ENCODE data around the gene GOLGA6L1.
A peak's percentile ranks its signal among the peaks of the same experiment; 100 is the strongest.
"Not testable (repeated sequence)": the region's sequence is repeated elsewhere in the genome, so short reads cannot be mapped to it uniquely, and the experiment has no call there.

The GOLGA6L1 gene, protein sequence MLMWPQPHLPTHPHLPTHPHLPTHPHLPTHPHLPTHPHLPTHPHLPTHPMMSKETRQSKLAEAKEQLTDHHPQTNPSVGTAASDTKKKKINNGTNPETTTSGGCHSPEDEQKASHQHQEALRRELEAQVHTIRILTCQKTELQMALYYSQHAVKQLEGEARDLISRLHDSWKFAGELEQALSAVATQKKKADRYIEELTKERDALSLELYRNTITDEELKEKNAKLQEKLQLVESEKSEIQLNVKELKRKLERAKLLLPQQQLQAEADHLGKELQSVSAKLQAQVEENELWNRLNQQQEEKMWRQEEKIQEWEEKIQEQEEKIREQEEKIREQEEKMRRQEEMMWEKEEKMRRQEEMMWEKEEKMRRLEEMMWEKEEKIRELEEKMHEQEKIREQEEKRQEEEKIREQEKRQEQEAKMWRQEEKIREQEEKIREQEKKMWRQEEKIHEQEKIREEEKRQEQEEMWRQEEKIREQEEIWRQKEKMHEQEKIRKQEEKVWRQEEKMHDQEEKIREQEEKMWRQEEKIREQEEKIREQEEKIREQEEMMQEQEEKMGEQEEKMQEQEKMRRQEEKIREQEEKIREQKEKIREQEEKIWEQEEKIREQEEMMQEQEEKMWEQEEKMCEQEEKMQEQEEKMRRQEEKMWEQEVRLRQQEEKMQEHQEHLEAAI

DNA sequence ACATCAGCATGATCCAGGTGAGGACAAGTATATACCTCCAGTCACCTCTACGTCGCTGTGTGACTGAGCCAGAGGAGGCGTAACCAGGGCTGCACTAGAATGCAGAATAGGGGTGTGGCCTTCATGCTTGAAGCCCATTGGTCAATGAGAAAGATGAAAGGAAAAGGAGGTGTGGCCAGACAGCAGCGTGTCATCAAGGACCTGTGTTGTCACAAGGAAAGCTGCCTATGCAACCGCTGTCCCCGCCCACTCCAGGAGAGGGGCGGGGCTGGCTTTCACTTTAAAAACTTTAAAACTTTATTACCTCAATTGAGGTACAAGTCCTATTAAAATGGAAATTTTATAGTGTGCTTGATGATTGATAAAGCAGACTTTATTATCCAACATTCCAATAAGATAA is at the start of gene GOLGA6L1:
TSS of gene GOLGA6L1 (minus strand) at position 101 of the 400 bp plus-strand sequence. CDS start at position 10, 91 bp downstream.
- DNase-seq (ENCODE audit: extremely low spot score); CTCF ChIA-PET; POLR2A ChIA-PET: not testable (repeated sequence)

DNA sequence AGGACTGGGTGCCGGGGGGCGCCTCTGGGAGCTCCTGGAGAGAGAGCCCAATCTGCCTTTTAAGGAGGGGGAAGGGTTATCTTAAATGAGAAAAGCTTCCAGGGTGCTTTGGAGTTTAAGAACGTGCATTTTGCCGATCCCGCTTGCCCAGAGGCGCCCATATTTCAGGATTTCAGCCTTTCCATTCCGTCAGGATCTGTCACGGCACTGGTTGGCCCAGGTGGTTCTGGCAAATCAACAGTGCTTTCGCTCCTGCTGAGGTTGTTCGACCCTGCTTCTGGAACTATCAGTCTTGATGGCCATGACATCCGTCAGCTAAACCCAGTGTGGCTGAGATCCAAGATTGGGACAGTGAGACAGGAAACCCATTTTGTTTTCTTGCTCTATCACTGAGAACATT is 44.6 kb upstream of the GOLGA6L1 start:
- DNase-seq (ENCODE audit: extremely low spot score); CTCF ChIA-PET; POLR2A ChIA-PET: not testable (repeated sequence)

DNA sequence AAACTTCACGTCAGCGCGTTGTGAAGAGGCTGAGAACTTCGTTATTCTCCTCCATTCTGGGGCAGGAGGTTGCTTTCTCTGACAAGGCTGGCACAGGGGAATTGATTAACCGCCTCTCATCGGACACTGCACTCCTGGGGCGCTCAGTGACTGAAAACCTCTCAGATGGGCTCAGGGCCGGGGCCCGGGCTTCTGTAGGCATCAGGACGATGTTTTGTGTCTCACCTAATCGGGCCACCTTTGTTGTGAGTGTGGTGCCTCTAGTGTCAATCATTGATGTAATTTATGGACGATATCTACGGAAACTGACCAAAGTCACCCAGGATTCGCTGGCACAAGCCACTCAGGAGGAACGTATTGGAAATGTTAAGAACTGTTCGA is 43.9 kb upstream of the GOLGA6L1 start:
- POLR2A ChIA-PET; CTCF ChIA-PET; DNase-seq (ENCODE audit: extremely low spot score): not testable (repeated sequence)

DNA sequence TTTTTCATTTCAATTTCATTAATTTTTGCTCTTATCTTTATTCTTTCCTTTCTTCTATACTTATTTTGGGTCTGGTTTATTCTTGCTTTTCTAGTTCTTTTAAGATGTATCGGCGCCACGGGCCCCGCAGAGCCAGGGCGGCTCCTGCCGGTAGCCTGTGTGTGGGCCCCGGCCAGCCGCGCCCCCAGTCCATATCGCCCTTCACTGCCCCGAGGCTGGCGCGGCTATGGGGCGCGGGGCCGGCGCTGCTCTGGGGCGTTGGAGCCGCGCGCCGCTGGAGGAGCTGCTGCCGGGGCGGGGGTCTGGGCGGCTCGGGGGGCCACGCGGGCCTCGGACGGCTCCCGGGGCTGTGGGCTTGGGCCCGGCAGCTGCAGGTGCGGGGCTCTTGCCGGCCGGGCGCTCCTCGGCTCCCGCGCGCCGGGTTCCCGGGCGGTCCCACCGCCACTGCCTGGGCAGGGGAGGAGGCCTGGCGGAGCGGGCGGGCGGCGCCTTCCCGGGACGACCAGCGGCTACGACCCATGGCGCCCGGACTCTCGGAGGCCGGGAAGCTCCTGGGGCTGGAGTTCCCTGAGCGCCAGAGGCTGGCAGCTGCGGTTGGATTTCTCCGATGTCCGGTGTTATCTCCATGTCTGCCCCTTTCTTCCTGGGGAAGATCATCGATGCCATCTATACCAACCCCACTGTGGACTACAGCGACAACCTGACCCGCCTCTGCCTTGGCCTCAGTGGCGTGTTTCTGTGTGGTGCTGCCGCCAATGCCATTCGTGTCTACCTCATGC is 43.3 kb upstream of the GOLGA6L1 start:
- peak; percentile 2 for DNase-seq (ENCODE audit: extremely low spot score)
- CTCF ChIA-PET, POLR2A ChIA-PET: not testable (repeated sequence)

DNA sequence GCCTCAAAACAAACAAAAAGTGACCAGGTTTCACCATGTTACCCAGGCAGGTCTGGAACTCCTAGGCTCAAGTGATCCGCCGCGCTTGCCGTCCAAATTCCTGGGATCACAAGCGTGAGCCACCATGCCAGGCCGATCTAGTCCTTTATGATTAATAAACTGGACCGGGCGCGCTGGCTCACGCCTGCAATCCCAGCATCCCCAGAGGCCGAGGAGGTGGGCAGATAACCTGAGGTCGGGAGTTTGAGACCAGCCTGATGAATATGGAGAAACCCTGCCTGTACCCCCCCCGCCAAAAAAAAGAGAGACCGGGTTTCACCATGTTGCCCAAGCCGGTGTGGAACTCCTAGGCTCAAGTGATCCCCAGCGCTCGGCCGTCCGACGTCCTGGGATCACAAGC is 40.1 kb upstream of the GOLGA6L1 start:
- CTCF ChIA-PET, POLR2A ChIA-PET: not testable (repeated sequence)

DNA sequence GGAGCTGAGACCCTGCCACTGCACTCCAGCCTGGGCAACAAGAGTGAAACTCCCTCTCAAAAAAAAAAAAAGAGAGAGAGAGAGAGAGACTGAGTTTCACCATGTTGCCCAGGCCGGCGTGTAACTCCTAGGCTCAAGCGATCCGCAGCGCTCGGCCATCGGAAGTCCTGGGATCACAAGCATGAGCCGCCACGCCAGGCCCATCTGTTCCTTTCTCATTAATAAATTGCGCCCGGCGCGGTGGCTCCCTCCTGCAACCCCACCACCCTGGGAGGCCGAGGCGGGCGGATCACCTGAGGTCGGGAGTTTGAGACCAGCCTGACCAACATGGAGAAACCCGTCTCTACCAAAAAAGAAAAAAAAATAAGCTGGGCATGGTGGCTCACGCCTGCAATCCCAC is 39.0 kb upstream of the GOLGA6L1 start:
- POLR2A ChIA-PET; CTCF ChIA-PET; DNase-seq (ENCODE audit: extremely low spot score): not testable (repeated sequence)

More for the DNA sequence above, 40.1 kb upstream of the GOLGA6L1 start:
- DNase-seq (ENCODE audit: extremely low spot score) = not testable (repeated sequence)

DNA sequence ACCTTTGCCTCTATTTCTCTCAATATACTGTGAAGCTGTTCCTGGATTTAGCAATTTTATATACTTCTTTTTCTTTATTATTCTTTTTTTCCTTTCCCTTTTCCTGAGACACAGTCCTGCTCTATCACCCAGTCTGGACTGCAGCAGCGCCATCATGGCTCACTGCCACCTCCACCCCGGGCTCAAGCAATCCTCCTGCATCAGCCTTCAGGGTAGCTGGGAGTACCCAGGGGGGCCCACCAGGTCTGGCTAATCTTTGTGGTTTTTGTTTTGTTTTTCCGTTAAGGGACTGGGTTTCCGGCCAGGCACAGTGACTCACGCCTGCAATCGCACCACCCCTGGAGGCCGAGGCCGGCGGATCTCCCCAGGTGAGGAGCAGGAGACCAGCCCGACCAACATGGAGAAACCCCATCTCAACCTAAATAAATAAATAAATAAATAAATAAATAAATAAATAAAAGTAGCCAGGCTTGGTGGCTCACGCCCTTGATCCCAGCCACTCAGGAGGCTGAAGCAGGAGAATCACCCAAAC is 38.1 kb upstream of the GOLGA6L1 start:
- POLR2A ChIA-PET; CTCF ChIA-PET; DNase-seq (ENCODE audit: extremely low spot score): not testable (repeated sequence)

DNA sequence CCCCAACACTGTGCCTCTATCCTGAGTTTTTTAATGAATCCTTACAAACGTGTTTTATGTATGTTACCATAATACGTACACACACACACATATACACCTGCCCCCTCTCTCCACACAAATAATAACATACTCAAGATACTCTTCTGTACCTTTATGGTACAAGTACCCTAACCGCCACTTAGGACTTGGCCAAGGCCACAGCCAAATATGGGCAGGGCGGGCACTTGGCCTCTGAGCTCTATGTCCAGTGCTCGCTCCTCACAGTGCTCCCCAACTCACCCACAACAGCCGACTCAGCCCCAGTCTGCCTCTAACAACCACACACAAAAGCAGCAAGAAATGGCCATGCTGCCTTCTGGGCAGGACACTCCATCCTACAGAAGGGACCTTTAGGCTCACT is 3.8 kb downstream of the GOLGA6L1 start:
- DNase-seq (ENCODE audit: extremely low spot score); POLR2A ChIA-PET; CTCF ChIA-PET: not testable (repeated sequence)

DNA sequence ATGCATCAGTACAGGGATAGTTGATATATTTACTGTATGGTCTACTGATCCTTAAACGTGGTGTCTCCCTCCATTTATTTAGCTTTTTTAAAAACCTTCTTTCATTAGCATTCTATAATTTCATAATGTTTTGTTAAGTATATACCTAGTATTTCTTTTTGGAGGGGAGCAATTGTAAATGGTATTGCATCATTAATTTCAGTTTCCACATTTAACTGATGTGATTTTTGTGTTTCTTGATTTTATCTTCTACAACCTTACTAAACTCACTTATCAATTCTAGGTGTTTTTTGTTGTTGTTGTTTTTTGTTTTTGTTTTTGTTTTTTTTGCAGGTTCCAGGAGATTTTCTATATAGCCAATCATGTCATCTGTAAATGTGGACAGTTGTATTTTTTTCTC is 18.4 kb downstream of the GOLGA6L1 start:
- CTCF ChIA-PET = no interaction called here
- DNase-seq (ENCODE audit: extremely low spot score) = no peak
- POLR2A ChIA-PET = no interaction called here
- TF ChIP-seq, protein P1, sequence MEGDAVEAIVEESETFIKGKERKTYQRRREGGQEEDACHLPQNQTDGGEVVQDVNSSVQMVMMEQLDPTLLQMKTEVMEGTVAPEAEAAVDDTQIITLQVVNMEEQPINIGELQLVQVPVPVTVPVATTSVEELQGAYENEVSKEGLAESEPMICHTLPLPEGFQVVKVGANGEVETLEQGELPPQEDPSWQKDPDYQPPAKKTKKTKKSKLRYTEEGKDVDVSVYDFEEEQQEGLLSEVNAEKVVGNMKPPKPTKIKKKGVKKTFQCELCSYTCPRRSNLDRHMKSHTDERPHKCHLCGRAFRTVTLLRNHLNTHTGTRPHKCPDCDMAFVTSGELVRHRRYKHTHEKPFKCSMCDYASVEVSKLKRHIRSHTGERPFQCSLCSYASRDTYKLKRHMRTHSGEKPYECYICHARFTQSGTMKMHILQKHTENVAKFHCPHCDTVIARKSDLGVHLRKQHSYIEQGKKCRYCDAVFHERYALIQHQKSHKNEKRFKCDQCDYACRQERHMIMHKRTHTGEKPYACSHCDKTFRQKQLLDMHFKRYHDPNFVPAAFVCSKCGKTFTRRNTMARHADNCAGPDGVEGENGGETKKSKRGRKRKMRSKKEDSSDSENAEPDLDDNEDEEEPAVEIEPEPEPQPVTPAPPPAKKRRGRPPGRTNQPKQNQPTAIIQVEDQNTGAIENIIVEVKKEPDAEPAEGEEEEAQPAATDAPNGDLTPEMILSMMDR (IDR thresholded peaks at IDR 0.05; ENCODE audit: control extremely low read depth, extremely low read depth, low read depth, missing control alignments) = no peak

DNA sequence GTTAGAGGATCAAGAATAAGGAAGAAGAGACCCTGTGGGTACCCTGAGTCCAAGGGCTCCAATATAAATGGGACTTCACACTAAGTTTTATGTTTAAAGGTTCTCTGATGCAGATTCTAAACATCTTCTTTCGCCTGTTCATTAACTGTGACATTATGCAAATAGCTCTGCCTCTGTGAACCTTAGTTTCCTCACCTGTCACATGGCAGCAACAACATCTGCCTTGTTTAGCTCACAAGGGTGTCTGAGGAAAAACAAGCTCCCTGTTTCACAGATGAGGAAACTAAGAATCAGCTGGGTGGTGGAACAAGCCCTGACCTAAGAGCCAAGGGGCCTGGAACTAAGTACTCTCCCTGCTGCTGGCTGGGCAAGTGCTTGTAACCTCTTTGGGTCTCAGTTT is 40.8 kb downstream of the GOLGA6L1 start:
- TF ChIP-seq, protein P1 (IDR thresholded peaks at IDR 0.05; ENCODE audit: control extremely low read depth, extremely low read depth, low read depth, missing control alignments) = no peak
- ChIA-PET POLR2A (no interaction called here), CTCF (no interaction called here)
- DNase-seq (ENCODE audit: extremely low spot score) = no peak

DNA sequence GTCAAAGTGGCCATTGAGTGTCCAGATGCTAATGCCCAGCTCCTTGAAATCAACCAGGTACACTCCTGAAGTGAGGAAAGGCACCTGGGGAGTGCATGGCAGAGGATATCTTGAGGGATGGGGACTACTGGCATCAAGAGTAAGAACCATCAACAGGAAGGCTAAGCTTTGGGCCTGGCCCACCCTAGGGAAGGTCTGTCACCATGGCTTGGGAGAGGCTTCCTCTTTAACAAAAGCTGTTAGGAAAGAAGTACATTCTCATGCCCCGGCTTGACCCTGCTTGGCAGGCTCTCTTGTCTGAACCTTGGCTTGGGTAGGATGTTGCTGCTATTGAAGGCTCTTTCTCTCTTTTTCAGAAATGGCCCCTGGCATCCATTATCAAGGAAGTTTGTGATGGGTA is 53.5 kb downstream of the GOLGA6L1 start:
- ChIA-PET CTCF (no interaction called here), POLR2A (no interaction called here)
- TF ChIP-seq, protein P1 (IDR thresholded peaks at IDR 0.05; ENCODE audit: control extremely low read depth, extremely low read depth, low read depth, missing control alignments) = no peak
- no peak for DNase-seq (ENCODE audit: extremely low spot score)

DNA sequence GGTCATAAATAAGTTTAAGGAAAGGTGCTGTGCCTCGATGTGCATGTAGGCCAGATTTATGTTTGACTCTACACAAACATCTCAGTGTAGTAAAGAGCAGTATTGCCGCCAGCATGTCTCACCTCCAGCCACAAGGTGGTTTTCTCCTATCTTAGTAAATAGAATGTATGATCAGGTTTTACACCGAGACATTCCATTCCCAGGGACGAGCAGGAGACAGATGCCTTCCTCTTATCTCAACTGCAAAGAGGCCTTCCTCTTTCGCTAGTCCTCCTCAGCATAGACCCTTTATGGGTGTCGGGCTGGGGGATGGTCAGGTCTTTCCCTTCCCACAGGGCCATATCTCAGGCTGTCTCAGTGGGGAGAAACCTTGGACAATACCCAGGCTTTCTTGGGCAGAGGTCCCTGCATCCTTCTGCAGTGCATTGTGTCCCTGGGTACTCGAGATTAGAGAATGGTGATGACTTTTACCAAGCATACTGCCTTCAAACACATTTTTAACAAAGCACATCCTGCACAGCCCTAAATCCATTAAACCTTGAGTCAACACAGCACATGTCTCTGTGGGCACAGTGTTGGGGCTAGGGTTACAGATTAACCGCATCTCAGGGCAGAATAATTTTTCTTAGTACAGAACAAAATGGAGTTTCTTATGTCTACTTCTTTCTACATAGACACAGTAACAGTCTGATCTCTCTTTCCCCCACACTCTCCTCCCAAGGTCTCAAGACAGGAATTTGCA is 54.5 kb downstream of the GOLGA6L1 start:
- not testable (repeated sequence) for DNase-seq (ENCODE audit: extremely low spot score)

More for the DNA sequence above, 54.5 kb downstream of the GOLGA6L1 start:
- POLR2A ChIA-PET, CTCF ChIA-PET: not testable (repeated sequence)

Data from GM10248 (cell line).